Hindlimb muscle (tissue), 1 donor: ENCODE measurements around the gene MYL11. TPM values are rescaled to one million over a fixed set of nuclear protein-coding genes. Genes with fewer than 3 reads are reported as not detected.
A peak's percentile ranks its signal among the peaks of the same experiment; 100 is the strongest.

ENCODE experiments used
- DNase-seq: peaks from one replicate; pipeline ENCODE4 v3.0.0-alpha.2; 2013
- polyA plus RNA-seq: library from polyadenylated mRNA; unstranded; fragments of 120-200 nt; gene quantifications from one replicate; pipeline ENCODE4 v1.2.1, GENCODE V29; 2013; ENCODE audit not compliant: insufficient read length

MYL11 gene
- polyA plus RNA-seq, 1 donor: 9,565 TPM

DNA sequence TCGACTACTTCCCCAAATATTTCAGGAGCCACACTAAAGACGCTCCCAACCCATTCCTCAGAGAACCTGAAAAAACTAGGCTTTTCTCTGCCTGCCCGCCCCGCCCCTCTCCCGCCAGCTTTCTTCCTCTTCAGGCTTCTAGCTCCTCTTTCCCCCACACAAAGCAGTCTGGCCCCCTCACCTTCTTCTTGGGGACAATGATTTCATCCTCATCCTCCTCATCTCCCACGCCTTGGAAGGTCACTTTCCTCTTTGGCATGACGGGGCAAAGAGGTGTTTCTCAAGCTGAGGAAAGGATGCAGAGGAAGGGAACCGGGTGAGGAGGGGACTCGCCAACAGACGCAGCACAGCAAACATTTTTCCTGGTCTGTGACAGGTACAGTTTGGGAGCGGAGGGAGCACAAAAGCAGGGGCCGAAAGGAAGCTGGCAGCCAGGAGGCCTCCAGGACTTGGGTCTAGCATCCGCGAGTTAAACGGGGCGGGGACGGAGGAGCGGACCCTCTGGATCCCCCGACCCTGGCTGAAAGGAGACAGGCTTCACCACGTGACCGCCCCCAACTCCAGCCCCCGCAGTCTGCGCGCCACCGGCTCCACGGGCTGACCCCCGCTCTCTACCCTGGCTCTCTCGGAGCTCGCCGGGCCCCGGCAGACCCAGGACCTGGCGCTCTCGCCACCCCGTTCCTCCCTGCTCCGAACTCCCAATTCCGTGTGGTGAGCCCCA lies 20.0 kb upstream of the MYL11 start:
- no peak for DNase-seq

DNA sequence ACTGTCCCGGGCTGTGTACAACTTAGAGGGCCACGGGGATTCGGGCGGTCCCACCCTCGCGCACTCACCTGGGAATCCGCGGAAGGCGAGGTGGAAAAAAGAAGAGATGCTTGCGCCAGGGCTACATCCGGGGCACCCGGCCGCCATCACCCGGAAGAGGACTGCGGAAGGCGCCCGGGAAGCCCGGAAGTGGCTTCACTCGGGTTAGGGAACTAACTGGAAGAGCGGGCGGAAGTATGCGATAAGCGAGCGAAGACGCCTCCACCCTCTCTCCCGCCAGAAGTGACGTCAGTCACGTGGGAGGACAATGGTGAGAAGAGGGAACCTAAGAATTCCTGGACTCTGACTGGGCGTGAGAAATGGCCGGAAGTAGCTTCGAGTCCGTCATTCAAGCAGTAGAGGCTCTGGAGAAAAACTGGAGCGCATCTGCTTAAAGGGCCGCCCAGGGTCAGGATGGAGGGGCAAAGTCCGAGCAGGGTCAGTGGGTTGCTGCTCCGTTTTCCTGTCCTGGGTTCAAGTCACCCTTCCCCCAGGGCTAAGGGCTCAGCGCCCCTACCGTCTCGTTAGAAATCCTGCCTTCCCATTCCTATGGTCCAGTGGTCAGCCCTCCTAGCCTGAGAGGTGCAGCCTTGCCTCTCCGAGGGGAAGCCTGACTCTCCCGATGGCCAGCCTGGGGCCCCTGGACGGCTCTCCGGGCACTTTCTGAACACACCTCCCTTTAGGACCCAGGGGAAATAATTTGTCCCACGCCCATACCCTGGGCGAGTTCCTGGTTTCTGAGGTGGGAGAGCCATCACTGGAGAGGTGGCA lies 19.3 kb upstream of the MYL11 start, which contains the start of gene CD2BP2:
Gene CD2BP2, minus strand, starts transcription at position 165 of the 810 bp plus-strand sequence. CDS start 627 bp downstream, outside the sequence.
- DNase-seq: peak; percentile 100

DNA sequence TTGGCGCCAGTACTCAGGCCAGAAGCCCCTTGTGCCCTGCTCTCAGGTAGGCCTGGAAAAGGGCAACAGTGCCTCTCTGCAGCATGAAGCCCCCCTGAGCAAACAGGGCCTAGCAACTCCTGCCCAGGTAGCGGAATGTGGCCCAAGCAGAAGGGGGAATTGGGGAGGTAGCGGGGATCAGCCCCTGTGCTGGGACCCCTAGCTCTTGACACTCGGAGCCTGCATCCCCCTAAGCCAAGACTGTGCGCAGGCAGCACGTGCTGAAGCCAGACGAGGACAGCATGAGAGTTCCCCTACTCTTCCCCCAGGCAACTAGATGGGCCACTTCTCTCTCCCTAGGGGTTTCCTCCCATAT lies 18.7 kb upstream of the MYL11 start:
- no peak for DNase-seq

DNA sequence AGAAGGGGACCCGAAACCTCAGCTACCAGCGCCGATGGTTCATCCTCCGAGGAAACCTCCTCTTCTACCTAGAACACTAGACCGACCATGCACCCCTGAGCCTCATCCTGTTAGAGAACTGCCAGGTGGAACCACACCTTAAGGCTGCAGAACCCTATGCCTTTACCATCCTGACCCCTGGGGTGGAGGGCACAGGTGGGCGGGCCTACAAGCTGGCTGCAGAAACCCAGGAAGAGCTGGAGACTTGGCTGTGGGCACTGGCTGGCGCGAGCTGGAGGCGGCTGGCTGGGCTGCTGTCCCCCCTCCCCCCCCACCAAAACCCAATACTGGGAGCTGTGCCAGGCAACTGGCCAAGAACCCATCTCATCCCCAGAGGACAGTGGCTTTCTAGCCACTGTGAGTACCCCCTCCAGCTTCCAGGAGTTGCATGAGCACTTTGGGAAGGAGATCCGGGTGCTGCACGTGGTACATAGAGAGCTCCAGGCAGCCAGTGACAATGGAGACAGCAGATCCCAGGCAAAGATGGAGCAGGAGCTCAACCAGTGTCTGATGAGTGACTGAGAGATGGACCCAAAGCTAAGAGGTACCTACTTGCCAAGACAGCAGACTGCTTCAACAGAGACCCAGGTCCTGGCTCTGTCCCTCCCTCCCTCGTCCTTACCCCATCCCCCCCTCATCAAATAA lies 18.1 kb upstream of the MYL11 start:
- DNase-seq: no peak

DNA sequence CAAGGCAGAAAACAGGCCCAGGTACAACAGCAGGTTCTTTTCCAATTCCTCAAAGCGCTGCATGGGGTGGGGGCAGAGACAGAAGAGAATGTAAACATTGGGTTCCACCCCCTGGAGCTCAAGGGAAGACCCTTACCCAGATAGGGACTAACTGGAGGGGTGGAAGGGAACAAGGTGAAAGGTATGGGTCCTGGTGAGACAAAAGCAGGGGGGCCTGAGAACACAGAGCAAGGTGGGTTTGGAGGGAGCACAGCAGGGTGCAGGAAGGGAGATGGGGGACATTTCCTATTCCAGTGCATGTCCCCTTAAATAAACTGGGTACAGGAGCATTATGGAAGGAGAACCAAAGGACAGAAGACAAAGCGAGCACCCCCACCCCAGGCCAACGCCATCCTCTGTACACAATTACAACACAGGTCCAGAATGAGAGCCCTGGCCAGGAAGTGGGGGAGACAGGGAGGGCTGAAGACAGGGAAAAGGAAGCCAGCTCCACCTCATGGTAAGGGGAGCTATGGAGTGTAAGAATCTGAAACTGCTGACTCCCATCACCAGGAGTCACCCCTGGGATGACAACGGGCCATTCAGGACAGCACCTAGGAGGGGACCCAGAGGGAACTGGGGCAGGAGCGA lies 17.4 kb upstream of the MYL11 start:
- DNase-seq: no peak

DNA sequence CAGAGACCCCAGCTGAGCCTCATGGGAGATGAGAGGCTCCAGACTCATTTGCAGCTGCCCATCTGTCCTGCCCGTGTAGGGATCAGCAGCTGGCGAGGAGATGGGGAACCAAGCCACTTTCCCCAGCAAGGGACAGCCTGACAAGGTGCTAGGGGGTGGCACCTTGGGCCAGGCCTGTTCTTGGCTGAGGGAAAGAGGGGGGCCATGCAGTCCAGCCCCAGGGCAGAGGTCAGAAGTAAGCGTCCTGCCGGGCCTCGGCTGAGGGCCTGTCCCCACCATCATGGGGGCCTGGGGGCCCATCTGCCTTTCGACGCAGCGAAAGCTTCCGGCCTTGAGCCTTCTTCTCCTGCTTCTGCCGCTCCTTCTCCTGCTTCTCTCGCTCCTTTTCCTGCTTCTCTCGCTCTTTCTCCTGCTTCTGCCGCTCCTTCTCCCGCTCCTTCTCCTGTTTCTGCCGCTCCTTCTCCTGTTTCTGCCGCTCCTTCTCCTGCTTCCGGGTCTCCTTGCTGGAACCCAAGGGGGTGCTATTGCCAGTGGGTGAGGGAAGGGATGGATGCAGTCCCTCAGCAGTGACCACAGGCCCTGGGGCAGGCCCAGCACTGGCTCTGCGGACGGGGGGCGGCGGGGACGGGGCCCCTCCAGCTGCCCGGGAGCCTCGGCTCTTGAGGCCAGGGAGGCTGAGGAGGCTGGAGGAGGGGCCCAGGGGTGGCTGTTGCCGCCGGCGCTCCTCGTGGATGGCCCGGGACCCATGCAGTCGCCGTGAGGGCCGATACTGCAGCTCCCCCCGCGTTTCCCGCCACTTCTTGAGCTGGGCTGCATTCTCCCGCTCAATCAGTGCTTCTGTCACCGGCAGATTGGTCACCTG lies 16.7 kb upstream of the MYL11 start:
- no peak for DNase-seq

DNA sequence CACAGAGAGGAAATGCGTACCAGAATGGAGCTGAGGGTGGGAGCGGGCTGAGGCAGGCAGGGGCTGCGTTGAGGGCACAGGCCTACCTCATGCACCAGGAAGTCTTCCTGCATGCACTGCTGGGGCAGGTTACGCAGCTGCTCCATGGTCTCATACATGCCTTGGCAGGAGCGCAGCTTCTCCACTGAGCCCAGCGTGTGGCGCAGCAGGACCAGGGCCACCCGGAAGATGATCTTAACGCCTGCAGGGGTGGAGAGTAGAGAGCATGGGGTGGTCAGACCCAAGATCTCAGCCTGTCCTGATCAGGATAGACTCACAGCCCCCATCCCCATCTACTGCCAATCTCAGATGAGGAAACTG lies 16.0 kb upstream of the MYL11 start:
- DNase-seq: no peak

DNA sequence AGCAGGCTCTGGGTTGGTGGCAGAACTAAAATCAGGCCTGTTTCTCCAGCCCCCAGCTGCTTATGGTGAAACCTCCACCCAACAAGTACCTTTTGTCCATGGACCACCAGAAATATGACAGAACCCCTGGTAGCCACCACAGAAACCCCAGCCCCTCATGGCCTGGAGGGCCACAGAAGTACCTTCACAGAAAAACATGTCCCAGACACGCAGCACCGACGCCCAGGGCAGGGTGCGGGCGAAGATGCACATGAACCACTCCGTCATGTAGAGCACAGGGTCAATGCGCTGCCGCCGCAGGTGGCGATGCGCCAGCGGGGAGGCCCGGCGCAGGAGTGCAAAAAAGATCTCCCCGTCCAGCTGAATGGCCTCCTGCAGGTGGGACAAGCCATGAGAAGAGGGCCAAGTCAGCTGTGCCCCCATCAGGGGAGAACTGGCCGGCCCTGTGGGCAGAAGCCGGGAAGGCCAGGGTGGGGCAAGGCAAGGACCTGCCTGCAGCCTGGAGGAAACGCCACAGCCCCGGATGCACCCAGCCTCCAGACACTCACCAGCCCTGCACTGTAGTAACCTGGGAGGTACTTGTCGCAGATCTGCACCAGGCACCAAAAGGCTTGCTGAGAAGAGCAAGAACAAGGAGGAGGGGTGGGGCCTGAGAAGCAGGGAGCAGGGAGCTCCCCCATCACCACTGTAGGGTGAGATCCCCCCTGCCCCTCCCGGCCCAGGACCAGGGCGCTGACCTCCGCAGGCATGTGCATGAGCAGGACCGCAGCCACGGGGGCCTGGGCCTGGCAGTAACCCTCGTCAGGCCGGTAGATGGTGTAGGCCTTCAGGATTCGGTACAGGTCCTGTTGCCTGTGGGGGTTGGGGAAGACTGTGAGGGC lies 15.4 kb upstream of the MYL11 start:
- no peak for DNase-seq

DNA sequence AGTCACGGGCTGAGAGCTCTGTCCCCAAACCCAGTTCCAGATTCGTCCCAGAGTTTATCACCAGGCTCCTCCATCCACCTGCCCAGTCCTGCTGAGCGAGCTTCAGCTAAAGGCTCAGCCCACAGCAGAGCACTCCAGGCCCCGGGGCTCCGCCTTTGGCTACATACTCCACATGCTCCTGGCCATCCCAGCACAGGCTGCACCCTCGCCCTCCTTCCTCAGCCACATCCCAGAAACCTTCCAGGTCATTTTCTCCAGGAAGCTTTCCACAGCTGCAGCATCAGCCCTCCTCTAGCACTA lies 14.8 kb upstream of the MYL11 start:
- no peak for DNase-seq

DNA sequence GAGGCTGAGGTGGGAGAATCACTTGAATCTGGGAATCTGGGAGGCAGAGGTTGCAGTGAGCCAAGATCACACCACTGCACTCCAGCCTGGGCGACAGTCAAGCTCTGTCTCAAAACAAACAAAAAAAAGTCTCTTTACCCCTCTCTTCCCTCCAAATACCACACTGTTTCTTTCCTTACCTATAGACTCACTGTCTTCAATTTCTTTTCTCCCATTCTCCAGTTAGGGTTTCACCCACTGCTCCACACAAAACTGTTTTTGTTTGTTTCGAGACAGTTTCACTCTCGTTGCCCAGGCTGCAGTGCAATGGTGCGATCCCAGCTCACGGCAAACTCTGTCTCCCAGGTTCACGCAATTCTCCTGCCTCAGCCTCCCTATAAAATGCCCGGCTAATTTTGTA lies 13.4 kb upstream of the MYL11 start:
- DNase-seq: no peak

DNA sequence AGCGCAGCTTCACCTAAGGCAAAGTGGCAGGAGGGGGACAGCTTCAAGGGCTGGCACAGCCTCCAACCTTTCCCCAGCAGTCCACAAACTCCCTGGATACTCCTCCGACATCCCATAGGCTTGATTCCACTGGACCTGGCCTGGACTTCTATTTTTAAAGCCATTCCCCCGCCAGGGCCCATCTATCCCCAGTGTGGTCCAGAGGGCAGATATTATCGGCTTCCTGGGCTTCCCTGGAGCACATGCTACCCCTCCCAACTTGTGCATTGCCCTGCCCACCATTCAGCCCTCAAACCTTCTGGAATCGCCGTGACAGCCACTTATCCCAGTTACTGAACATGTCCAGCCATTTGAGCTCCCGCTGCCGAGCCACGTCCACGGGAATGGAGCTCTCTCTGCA lies 9.4 kb upstream of the MYL11 start:
- no peak for DNase-seq

DNA sequence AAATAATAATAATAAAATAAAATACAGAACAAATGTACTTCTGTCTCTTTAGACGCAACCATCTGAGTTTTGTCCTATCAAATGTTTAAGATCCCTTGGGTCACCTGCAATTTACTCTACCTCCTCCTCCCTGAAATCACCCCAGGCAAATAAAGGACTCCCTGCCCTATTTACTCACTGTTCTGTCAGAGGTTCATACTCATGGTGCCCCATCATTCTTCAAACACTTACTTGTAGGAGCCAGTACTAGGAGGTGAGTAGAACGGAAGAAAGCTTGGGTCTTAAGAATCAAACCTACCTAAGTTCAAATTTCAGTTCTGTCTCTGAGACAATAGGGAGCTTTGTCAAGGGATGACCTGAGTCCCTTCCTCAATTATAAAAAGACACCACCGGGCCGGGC lies 8.1 kb upstream of the MYL11 start:
- DNase-seq: no peak

DNA sequence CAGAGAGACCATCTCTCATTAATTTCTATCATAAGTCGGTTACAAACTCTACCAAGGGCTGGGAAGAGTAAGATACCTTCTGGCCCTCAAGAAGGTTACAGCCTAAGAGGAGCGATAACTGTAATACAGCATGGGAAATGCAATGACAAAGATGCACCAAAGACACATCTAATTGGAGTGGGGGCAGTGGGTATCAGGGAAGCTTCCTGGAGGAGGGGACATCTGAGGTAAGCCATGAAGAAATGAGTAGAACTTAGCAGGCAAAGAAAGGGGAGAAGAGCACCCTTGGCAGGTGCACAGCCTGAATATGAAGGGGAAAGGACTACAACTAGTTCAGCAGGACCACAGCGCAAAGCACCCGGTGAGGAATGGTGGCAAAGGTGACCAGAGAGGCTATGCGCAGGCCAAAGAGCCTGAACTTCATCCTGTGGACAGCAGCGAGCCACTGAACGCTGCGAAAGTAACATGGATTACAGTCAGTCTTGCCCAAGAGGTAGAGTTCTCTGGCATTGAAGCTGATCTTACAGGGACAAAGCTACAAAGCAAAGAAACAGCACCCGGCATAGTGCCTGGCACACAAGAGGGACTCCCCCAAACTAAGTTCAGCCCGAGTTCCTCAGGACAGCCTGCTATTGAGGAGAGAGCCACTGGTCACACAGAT lies 7.1 kb upstream of the MYL11 start:
- DNase-seq: no peak

DNA sequence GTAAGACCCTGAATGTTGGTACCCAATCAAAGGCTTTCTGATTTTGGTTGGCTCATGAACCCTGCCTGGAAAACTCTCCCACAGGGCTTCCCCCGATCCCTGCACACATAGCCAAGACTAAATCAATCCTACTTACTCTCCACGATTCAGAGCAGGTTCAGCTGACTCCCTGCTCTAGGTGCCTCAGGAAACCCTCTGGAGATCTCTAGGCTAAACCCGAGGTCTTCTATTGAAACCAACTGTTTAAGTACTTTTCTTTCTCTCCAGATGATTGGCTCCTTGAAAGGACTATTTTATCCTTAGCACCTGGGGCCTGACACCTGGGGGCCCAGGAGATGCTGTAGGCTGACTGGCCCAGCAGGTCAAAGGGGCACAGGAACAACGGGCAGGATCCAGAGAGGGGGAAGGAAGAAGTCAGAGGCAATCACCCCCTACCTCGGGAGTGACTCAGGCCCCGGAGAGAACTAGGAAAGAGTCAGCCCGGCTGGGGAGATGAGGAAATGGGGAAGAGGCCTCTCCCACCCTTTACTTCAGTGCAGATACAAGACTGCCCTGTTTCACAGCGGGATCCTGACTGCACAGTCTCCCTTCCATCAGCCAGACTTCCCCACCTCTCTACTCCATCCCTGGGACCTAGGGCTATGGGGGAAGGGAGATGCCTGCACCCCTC lies 6.3 kb upstream of the MYL11 start:
- no peak for DNase-seq

DNA sequence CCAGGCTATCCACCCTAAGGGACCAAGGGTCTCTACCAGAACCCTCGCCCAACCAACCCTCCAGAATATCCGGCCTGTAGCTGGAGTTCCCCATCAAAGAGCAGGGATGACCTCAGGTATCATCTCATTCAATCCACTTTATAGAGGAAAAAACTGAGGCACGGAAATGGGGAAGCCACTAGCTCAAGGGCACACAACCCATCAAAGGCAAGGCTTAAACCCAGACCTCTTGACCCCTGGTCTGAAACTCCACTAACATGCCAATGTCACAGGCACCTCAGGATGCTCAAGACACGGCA lies 5.9 kb upstream of the MYL11 start:
- DNase-seq: no peak

DNA sequence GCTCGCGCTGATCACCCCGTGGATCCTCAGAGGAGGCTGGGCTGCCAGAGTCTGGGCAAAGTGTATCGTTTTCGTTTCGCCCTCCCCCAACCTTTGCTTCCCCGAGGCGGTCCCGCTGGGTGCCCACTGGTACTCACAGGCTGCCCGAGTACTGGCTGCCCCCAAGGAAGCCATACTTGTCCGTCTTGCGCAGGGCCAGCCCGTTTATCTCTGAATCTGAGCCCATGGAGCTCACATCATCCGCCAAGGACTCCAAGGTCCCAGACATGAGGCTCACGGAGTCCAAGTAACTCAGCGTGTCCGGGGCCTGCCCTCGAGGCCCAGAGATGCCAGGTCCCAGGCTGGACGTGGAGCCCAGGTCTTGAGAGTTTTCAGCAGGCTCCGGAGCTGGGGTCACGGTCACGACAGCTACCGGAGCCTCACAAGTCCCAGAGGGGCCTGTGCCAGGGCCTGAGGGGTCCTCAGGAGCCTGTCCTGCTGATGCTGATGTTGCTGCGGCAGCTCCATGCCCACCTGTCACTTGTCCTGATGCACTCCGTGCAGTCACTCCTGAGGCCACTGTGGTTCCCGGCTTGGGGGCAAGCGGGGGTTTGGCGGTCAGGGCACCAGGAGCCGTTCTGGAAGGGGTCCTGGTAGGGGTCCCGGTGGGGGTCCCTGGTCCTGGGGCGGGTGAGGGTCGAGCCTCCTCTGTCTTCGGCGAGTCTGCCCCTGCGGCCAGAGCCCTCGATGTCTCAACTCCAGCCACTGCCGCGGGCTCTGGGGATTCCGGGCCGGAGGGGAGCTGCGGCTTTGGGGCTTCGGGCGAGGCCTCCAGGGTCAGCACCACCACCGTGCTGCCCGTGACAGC lies 5.3 kb upstream of the MYL11 start:
- no peak for DNase-seq

DNA sequence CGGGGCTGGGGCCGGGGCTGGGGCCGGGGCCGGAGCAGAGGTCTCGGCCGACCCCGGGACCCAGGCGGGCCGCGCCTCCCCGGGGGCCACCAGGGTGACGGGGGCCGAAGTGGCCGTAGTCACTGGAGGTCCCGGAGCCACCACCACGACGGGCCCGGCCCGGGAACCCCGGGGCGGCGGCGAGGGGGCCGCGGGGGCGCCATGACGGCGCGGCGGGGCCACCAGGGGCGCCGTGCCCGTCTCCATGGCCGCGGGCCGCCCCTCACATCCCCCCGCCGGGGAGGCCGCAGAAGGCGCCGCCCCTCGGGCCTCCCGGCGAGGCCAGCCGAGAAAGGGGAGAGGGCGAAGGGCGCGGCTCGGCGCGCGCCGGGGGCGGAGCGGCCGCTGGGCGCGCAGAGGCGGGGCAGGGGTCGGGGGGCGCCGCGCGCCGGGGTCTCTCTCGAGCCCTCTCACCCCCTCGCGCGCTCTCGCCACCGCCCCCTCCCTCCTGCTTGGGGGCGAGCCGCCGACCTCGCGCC lies 4.6 kb upstream of the MYL11 start:
- no peak for DNase-seq

DNA sequence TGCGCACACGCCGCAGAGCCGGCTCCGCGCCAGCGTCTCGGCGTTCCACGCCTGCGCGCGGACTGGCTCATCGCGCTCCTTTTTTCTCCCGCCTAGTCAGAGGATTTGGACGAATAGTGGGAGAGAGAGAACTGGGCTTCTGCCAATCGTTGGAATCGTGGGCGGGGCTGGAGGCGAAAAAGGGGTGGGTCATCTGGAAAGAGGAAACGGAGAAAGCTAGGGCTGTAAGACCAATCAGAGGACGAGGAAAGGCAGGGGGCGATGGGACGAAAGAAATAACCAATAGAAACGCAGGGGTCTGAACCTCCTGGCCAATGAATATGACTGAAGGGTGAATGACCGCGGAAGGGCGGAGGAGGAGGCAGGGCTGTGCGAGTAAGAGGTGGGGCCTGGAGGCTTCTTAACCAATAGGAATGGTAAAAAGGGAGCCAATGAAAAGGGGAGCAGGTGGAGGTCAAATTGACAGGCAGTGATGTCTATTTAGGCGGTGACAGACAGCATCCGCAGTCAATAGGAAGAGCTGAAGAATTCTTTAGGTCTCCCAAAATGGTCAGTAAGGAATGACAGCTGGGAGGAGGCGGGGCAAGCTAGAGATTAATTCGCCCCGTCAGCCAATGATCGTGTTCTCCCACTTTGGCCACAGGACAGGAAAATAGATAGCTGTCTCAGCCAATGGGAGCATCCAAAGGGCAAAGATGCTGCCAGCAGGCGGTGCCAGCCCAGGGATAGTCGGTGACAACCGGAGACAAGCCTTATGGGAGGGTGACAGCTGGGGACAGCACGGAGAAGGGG lies 4.0 kb upstream of the MYL11 start, which contains the start of gene TBC1D10B:
Gene TBC1D10B, minus strand, starts transcription at position 39 of the 792 bp plus-strand sequence. CDS start 311 bp downstream, outside the sequence.
- DNase-seq: peak; percentile 99
